ENCODE results near the gene GUK1.
A peak's percentile ranks its signal among the peaks of the same experiment; 100 is the strongest.

GUK1 gene

DNA sequence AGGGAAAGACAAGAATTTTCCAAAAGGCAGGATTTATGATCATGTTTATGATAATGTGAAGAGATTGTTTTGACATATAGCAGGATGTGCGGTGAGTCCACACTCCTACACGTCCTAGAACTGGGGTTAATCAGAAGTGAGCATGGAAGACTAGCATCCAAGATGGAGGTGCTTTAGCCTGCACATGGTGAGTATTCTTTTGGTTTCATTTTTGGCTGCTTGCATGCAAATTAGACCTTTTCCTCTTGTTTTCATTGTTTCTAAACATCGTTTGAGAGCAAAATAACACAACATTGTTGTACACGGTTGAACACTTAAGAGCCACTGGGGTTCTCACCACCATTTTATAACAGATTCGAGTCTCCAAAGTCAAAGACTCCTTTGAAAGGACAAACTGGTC lies 14.9 kb upstream of the GUK1 start:
- no peaks in the 10 kb centered on the region for H3K9me3 ChIP-seq
- peaks cover 21% of the 10 kb centered on the region for H3K27me3 ChIP-seq
- TF ChIP-seq, protein P1, sequence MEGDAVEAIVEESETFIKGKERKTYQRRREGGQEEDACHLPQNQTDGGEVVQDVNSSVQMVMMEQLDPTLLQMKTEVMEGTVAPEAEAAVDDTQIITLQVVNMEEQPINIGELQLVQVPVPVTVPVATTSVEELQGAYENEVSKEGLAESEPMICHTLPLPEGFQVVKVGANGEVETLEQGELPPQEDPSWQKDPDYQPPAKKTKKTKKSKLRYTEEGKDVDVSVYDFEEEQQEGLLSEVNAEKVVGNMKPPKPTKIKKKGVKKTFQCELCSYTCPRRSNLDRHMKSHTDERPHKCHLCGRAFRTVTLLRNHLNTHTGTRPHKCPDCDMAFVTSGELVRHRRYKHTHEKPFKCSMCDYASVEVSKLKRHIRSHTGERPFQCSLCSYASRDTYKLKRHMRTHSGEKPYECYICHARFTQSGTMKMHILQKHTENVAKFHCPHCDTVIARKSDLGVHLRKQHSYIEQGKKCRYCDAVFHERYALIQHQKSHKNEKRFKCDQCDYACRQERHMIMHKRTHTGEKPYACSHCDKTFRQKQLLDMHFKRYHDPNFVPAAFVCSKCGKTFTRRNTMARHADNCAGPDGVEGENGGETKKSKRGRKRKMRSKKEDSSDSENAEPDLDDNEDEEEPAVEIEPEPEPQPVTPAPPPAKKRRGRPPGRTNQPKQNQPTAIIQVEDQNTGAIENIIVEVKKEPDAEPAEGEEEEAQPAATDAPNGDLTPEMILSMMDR (IDR thresholded peaks at IDR 0.05) = no peak
- H3K4me1 ChIP-seq (ENCODE audit: control insufficient read depth in 1 of 2, insufficient read depth in 1 of 2, low read depth in 1 of 2, low read length in 1 of 2) = peaks cover 0 to 5% of the 10 kb centered on the region in 2 experiments
- H3K4me3 ChIP-seq (ENCODE audit: low read depth in 1 of 2, low read length in 1 of 2) = no peak overlapping the region
- no peak overlapping the region for H3K27ac ChIP-seq
- H3K36me3 ChIP-seq = no peaks in the 10 kb centered on the region

DNA sequence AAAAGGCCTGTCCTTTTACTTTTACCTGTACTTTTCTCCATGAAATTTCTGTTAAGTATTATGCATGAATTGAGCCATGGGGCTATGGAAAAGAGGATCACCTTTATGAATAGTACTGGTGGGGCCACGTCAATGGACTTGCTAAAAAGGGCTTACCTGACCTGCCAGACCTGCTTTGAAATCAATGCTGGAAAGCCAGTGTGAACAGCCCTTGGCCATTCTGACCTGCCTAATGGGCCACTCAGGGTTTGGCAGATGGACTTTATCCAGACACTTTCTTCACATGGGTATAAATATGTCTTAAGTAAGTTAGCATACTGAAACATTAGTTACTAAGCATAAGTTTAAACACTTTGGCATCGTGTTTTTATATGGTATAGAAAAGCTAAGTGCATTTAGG lies 8.3 kb upstream of the GUK1 start:
- Histone ChIP-seq H3K4me3 (ENCODE audit: low read depth in 1 of 2, low read length in 1 of 2) (no peak overlapping the region), H3K4me1 (ENCODE audit: control insufficient read depth in 1 of 2, insufficient read depth in 1 of 2, low read depth in 1 of 2, low read length in 1 of 2) (peaks cover 13 to 21% of the 10 kb centered on the region in 2 experiments), H3K9me3 (no peaks in the 10 kb centered on the region), H3K36me3 (no peaks in the 10 kb centered on the region), H3K27me3 (no peaks in the 10 kb centered on the region), H3K27ac (no peak overlapping the region)
- TF ChIP-seq, protein P1 (IDR thresholded peaks at IDR 0.05) = no peak

DNA sequence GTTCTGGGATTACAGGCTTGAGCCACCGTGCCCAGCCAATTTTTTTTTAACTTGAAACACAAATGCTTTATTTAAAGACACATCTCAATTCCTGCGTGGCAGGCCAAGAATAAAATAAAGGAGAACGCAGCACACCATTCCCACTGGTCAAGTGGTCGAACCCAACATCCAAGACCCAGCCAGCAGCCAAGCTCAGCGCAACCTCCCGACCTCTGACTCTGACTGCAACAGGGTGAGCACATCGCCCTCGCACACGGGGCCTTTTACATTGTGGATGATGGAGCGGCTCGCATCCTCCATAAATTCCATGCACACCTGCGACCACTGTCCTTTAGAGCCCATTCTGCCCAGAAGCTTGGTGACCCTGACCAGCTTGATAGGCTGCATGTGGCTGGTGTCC lies 5.5 kb upstream of the GUK1 start:
- no peak overlapping the region for H3K27ac ChIP-seq
- H3K4me3 ChIP-seq (ENCODE audit: low read depth in 1 of 2, low read length in 1 of 2) = no peak overlapping the region
- TF ChIP-seq, protein P1 (IDR thresholded peaks at IDR 0.05) = no peak
- H3K36me3 ChIP-seq = no peaks in the 10 kb centered on the region
- no peaks in the 10 kb centered on the region for H3K27me3 ChIP-seq
- H3K4me1 ChIP-seq (ENCODE audit: control insufficient read depth in 1 of 2, insufficient read depth in 1 of 2, low read depth in 1 of 2, low read length in 1 of 2) = peaks cover 23 to 33% of the 10 kb centered on the region in 2 experiments
- H3K9me3 ChIP-seq = no peaks in the 10 kb centered on the region

DNA sequence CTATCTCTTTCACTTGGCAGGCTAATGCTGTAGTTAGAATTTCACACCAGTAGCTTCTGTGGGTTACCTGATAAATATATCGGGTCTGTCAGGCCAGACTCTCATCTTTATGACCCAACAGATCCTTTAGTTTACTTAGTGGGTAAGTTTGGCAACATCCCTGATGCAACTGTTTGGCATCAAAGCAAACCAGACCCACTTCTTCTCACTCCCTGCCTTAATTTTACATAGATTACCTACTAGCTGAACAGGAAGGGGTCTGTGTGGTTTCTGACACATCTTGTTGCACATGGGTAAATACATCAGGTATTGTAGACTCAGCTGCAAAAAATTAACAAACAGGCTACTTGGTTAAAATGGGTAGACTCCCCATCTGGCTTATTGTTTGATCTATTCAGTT lies 3.2 kb upstream of the GUK1 start:
- no peak overlapping the region for H3K27ac ChIP-seq
- peaks cover 35 to 39% of the 10 kb centered on the region in 2 experiments for H3K4me1 ChIP-seq (ENCODE audit: control insufficient read depth in 1 of 2, insufficient read depth in 1 of 2, low read depth in 1 of 2, low read length in 1 of 2)
- TF ChIP-seq, protein P1 (IDR thresholded peaks at IDR 0.05) = no peak

DNA sequence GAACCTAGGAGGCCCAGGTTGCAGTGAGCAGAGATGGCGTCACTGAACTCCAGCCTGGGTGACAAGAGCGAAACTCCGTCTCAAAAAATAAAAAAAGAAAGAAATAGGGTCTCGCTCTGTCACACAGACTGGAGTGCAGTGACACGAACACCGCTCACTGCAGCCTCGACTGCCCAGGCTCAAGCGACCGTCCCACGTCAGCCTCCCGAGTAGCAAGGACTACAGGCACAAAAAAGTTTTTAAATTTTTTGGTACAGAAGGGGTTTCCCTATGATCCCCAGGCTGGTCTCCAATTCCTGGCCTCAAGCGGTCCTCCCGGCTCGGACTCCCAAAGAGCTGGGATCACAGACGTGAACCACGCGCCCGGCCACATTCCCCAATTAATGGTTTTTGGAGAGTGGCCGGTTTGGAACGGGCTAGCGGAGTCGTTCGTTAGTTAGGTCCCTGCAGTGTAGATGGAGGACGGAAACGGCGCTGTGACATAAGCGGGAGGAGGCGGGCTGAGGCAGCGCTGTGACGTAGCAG lies 611 bp upstream of the GUK1 start:
- H3K4me3 ChIP-seq (ENCODE audit: low read depth in 1 of 2, low read length in 1 of 2) = peak overlapping the region; percentile 83 to 95
- H3K4me1 ChIP-seq (ENCODE audit: control insufficient read depth in 1 of 2, insufficient read depth in 1 of 2, low read depth in 1 of 2, low read length in 1 of 2) = peaks cover 41 to 42% of the 10 kb centered on the region in 2 experiments
- TF ChIP-seq, protein P1 (IDR thresholded peaks at IDR 0.05) = no peak
- no peaks in the 10 kb centered on the region for H3K27me3 ChIP-seq
- peak overlapping the region; percentile 98 for H3K27ac ChIP-seq
- H3K9me3 ChIP-seq = no peaks in the 10 kb centered on the region
- H3K36me3 ChIP-seq = peaks cover 8% of the 10 kb centered on the region

More for the DNA sequence above, 3.2 kb upstream of the GUK1 start:
- H3K4me3 ChIP-seq (ENCODE audit: low read depth in 1 of 2, low read length in 1 of 2) = no peak overlapping the region
- no peaks in the 10 kb centered on the region for H3K27me3 ChIP-seq
- H3K36me3 ChIP-seq = peaks cover 7% of the 10 kb centered on the region
- H3K9me3 ChIP-seq = no peaks in the 10 kb centered on the region
